ENCODE measurements around the gene RUSF1. TPM values are rescaled to one million over a fixed set of nuclear protein-coding genes. Genes with fewer than 3 reads are reported as not detected.

Gene RUSF1
- total and polyA plus RNA-seq, 9 of the 15 experiments (the other 6 are each of a cell fraction or from before 2014, with no cell fraction given): 0.80 to 52.8 (median 27.6) TPM

DNA sequence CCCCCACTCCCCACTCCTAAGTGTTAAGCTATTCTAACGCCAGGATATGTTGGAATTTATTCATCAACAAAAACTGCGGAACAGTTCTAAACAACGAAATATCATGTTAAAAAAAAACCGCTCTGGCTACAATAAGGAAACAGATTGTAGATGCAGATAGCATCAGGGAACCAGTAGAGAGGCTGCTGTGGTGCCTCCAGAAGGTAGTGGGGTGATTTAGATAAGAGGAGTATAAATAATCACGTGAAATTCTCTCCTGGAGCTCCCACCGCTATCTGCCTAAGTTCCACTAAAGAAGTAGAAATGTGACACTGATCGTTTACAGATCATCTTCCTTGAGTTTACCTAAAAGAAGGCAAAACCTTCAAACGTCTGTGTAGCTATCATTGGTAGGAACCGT is 27.5 kb upstream of the RUSF1 start (continued):
- TF ChIP-seq ZNF263 (CRISPR knock-in tag; IDR thresholded peaks at IDR 0.05; ENCODE audit: borderline replicate concordance): no peak
- peak; percentile 54; the same call in 1 of the 2 replicates for TF ChIP-seq PML (IDR thresholded peaks at IDR 0.05; ENCODE audit: low read length)
- TF ChIP-seq BHLHE40 (IDR thresholded peaks at IDR 0.05; ENCODE audit: low read length): peak; percentile 79
- TF ChIP-seq, protein P1, sequence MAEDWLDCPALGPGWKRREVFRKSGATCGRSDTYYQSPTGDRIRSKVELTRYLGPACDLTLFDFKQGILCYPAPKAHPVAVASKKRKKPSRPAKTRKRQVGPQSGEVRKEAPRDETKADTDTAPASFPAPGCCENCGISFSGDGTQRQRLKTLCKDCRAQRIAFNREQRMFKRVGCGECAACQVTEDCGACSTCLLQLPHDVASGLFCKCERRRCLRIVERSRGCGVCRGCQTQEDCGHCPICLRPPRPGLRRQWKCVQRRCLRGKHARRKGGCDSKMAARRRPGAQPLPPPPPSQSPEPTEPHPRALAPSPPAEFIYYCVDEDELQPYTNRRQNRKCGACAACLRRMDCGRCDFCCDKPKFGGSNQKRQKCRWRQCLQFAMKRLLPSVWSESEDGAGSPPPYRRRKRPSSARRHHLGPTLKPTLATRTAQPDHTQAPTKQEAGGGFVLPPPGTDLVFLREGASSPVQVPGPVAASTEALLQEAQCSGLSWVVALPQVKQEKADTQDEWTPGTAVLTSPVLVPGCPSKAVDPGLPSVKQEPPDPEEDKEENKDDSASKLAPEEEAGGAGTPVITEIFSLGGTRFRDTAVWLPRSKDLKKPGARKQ (CRISPR knock-in tag; IDR thresholded peaks at IDR 0.05): no peak
- TF ChIP-seq KLF13 (tag; IDR thresholded peaks at IDR 0.05; ENCODE audit: borderline replicate concordance, low read depth): no peak
- TF ChIP-seq CTBP1 (IDR thresholded peaks at IDR 0.05; ENCODE audit: borderline replicate concordance): peak; percentile 66; the same call in 1 of the 2 replicates
- no peak for TF ChIP-seq RBBP5 (IDR thresholded peaks at IDR 0.05; ENCODE audit: borderline replicate concordance, insufficient read depth, low read length, poor library complexity, severe bottlenecking)
- TF ChIP-seq MTA2 (IDR thresholded peaks at IDR 0.05; ENCODE audit: low read depth): peak; percentile 71

DNA sequence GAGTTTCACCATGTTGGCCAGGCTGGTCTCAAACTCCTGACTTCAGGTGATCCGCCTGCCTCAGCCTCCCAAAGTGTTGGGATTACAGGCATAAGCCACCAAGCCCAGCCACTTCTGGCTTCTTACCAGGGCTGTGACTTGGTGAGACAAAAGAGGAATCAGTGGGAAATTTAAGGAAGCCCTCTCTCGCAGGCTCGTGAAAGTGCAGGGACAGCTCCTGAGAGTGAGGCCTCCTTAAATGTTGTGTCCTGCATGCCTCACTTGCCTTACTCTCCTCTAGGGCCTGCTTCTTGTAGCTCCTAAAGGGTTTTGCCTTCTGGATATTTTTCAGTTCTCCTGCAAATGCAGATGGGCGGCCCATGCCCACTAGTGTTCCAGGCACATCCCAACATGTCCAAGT is 24.7 kb upstream of the RUSF1 start:
- intact Hi-C loops (cut with micrococcal nuclease): no loop called here
- H3K9me1 ChIP-seq (ENCODE audit: control insufficient read depth, insufficient read depth, low read length): no peaks in the 10 kb centered on the region
- no peak overlapping the region for H3K4me3 ChIP-seq
- H4K20me1 ChIP-seq (replicated peaks; ENCODE audit: control insufficient read depth, insufficient read depth, low read length): no peaks in the 10 kb centered on the region
- H3K4me1 ChIP-seq (replicated peaks in 1 of 2; ENCODE audit: control insufficient read depth in 2 of 2, insufficient read depth in 2 of 2, low read length in 2 of 2): peaks cover 19 to 28% of the 10 kb centered on the region in 2 experiments; a peak in 4 of 5 replicates
- no peak overlapping the region for H2AFZ ChIP-seq (ENCODE audit: low read depth, low read length)
- BruUV-seq (replicated peaks): no TSS peak
- ChIA-PET CTCF (ENCODE audit: low intra/inter-chr PET ratio) (no interaction called here), POLR2A (interaction anchor here (0.7 to 0.8 kb wide), 2 partner anchors 146 to 162 kb away, joined by 3 read pairs; no protein-coding TSS in a partner anchor)
- ATAC-seq (no peak), DNase-seq (ENCODE audit: extremely low read depth in 1 of 4, low spot score in 3 of 4) (no peak), FAIRE-seq (no peak)
- H3K27ac ChIP-seq (ENCODE audit: extremely low read depth, low read depth, low read length): no peak overlapping the region
- in situ Hi-C loops (cut with MboI): no loop called here
- WGBS (ENCODE audit: insufficient coverage, low coverage, missing lambda C conversion rate): 69% methylated on average over 3 of the region's 4 CpGs
- no peaks in the 10 kb centered on the region for H3K27me3 ChIP-seq (ENCODE audit: control insufficient read depth in 2 of 2, insufficient read depth in 2 of 2, low read length in 2 of 2)
- H3K9ac ChIP-seq (ENCODE audit: insufficient read depth in 1 of 2, low read depth in 2 of 2, low read length in 2 of 2): no peak overlapping the region
- H3K36me3 ChIP-seq (ENCODE audit: control insufficient read depth, insufficient read depth, low read length): no peaks in the 10 kb centered on the region
- no peaks in the 10 kb centered on the region for H3K79me2 ChIP-seq (ENCODE audit: control insufficient read depth, insufficient read depth, low read length)
- no peaks in the 10 kb centered on the region for H3K9me3 ChIP-seq (replicated peaks; ENCODE audit: control insufficient read depth, insufficient read depth, low read depth, low read length)
- no peak overlapping the region for H3K4me2 ChIP-seq (ENCODE audit: insufficient read depth, low read length)
- TF ChIP-seq DACH1 (IDR thresholded peaks at IDR 0.05; ENCODE audit: partially characterized antibody) (no peak), SRF (CRISPR knock-in tag; IDR thresholded peaks at IDR 0.05) (no peak), HSF4 (CRISPR knock-in tag; IDR thresholded peaks at IDR 0.05; ENCODE audit: borderline replicate concordance) (no peak), SMARCC2 (IDR thresholded peaks at IDR 0.05; ENCODE audit: low read depth) (no peak), ERF (CRISPR knock-in tag; IDR thresholded peaks at IDR 0.05) (no peak), RCOR1 (IDR thresholded peaks at IDR 0.05; ENCODE audit: borderline replicate concordance in 1 of 2, low read depth in 2 of 2, low read length in 2 of 2) (no peak), MCM2 (IDR thresholded peaks at IDR 0.05; ENCODE audit: low read depth) (no peak), FUS (optimal IDR thresholded peaks at IDR 0.05; ENCODE audit: low read depth, low read length) (no peak)
- TF ChIP-seq, protein P2, sequence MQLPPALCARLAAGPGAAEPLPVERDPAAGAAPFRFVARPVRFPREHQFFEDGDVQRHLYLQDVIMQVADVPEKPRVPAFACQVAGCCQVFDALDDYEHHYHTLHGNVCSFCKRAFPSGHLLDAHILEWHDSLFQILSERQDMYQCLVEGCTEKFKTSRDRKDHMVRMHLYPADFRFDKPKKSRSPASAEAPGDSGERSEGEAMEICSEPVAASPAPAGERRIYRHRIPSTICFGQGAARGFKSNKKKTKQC (CRISPR knock-in tag; IDR thresholded peaks at IDR 0.05): no peak
- TF ChIP-seq, protein P3, sequence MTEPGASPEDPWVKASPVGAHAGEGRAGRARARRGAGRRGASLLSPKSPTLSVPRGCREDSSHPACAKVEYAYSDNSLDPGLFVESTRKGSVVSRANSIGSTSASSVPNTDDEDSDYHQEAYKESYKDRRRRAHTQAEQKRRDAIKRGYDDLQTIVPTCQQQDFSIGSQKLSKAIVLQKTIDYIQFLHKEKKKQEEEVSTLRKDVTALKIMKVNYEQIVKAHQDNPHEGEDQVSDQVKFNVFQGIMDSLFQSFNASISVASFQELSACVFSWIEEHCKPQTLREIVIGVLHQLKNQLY (CRISPR knock-in tag; conservative IDR thresholded peaks at IDR 0.05): no peak

Measured in K562 (cell line).